SU-DHL-6 (cell line): ENCODE data around the gene ZNF775.

Source experiments
- H2AFZ ChIP-seq: fragments of 200-600 bp; sonication (generic); 2 replicates; pipeline ENCODE4 v1.6.1; 2014; ENCODE audit warnings: low read depth, mild to moderate bottlenecking, moderate library complexity, mixed read lengths, antibody characterized with exemption, low read length; ENCODE audit not compliant: severe bottlenecking
- H3F3A ChIP-seq: fragments of 200-600 bp; shearing (Covaris generic); 2 replicates; pipeline ENCODE4 v1.6.0; 2016; ENCODE audit warnings: antibody characterized with exemption, mild to moderate bottlenecking; ENCODE audit not compliant: insufficient read depth
- H3K27ac ChIP-seq: fragments of 200-600 bp; sonication (generic); 2 replicates; pipeline ENCODE4 v1.5.1; 2016; ENCODE audit warnings: low read depth, mild to moderate bottlenecking, low read length, moderate library complexity, mixed read lengths
- H3K27me3 ChIP-seq: fragments of 200-600 bp; sonication (generic), shearing (Covaris generic); 2 replicates; pipeline ENCODE4 v1.6.0; 2014; ENCODE audit warnings: mild to moderate bottlenecking, low read length
- H3K36me3 ChIP-seq: fragments of 200-600 bp; sonication (generic); 2 replicates; pipeline ENCODE4 v1.6.1; 2014; ENCODE audit warnings: mild to moderate bottlenecking, low read length, mixed read lengths
- H3K4me2 ChIP-seq: fragments of 300-600, 200-600 bp; shearing (Covaris generic), sonication (generic); 2 replicates; pipeline ENCODE4 v1.6.0; 2014; ENCODE audit warnings: low read length, low read depth, mild to moderate bottlenecking; ENCODE audit not compliant: poor library complexity, severe bottlenecking
- H3K4me3 ChIP-seq: fragments of 200-600 bp; sonication (generic); 2 replicates; pipeline ENCODE4 v1.5.1; 2014; ENCODE audit warnings: antibody characterized with exemption, low read length, mild to moderate bottlenecking, mixed read lengths; ENCODE audit not compliant: insufficient read depth, poor library complexity, severe bottlenecking
- H3K79me2 ChIP-seq: fragments of 200-600 bp; sonication (generic); 2 replicates; pipeline ENCODE4 v1.6.1; 2014; ENCODE audit warnings: mild to moderate bottlenecking, low read length, moderate library complexity; ENCODE audit not compliant: insufficient read depth
- H3K9ac ChIP-seq: fragments of 200-600 bp; sonication (generic); 2 replicates; pipeline ENCODE4 v1.7.0; 2014; ENCODE audit warnings: mild to moderate bottlenecking, low read length
- H3K9me2 ChIP-seq: fragments of 200-600 bp; sonication (generic); replicated peaks from 2 replicates; pipeline ENCODE4 v1.6.1; 2014; ENCODE audit warnings: low read length; ENCODE audit not compliant: insufficient read depth
- H3K9me3 ChIP-seq: fragments of 200-600 bp; sonication (generic); 2 replicates; pipeline ENCODE4 v1.6.1; 2014; ENCODE audit warnings: low read length, mixed read lengths; ENCODE audit not compliant: insufficient read depth
- H4K20me1 ChIP-seq: fragments of 200-600 bp; sonication (generic); 2 replicates; pipeline ENCODE4 v1.6.1; 2014; ENCODE audit warnings: low read depth, mild to moderate bottlenecking, antibody characterized with exemption, low read length, moderate library complexity, mixed read lengths
- CTCF ChIP-seq: fragments of 200-600 bp; sonication (generic); IDR thresholded peaks from one replicate; pipeline ENCODE4 v1.5.1; 2017; ENCODE audit warnings: antibody characterized with exemption, mild to moderate bottlenecking, low read length, moderate library complexity; ENCODE audit not compliant: insufficient read depth, poor library complexity, severe bottlenecking
- EZH2phosphoT487 ChIP-seq: fragments of 200-600 bp; sonication (generic), shearing (Covaris generic); conservative IDR thresholded peaks from 2 replicates; pipeline ENCODE4 v1.6.1; 2018; ENCODE audit warnings: mild to moderate bottlenecking, antibody characterized with exemption, low read length, moderate library complexity, mixed read lengths

The ZNF775 gene

GRCh38 chr7:150410131-150410530, 31.0 kb downstream of the ZNF775 start:
- H2AFZ ChIP-seq = no peak overlapping the region
- no peaks in the 10 kb centered on the region for H3F3A ChIP-seq
- no peak overlapping the region for H3K4me2 ChIP-seq
- TF ChIP-seq EZH2phosphoT487 (no peak), CTCF (no peak)
- no peaks in the 10 kb centered on the region for H3K9me3 ChIP-seq
- no peak overlapping the region for H3K27ac ChIP-seq
- no peaks in the 10 kb centered on the region for H3K79me2 ChIP-seq
- no peaks in the 10 kb centered on the region for H3K36me3 ChIP-seq
- no peak overlapping the region for H3K4me3 ChIP-seq
- no peaks in the 10 kb centered on the region for H3K27me3 ChIP-seq
- no peak overlapping the region for H3K9ac ChIP-seq
- no peaks in the 10 kb centered on the region for H4K20me1 ChIP-seq
- H3K9me2 ChIP-seq = no peaks in the 10 kb centered on the region

- H2AFZ ChIP-seq = no peak overlapping the region
- H3F3A ChIP-seq = no peaks in the 10 kb centered on the region
- H3K27me3 ChIP-seq = no peaks in the 10 kb centered on the region
- no peak overlapping the region for H3K9ac ChIP-seq
- no peaks in the 10 kb centered on the region for H3K36me3 ChIP-seq
- TF ChIP-seq EZH2phosphoT487 = no peak
- no peak for TF ChIP-seq CTCF
- no peak overlapping the region for H3K27ac ChIP-seq
- H3K79me2 ChIP-seq = no peaks in the 10 kb centered on the region
- H3K4me3 ChIP-seq = no peak overlapping the region
- no peak overlapping the region for H3K4me2 ChIP-seq
- no peaks in the 10 kb centered on the region for H4K20me1 ChIP-seq
- no peaks in the 10 kb centered on the region for H3K9me2 ChIP-seq
- H3K9me3 ChIP-seq = no peaks in the 10 kb centered on the region
Measured at GRCh38 chr7:150410680-150411346, 31.7 kb downstream of the ZNF775 start.

- Histone ChIP-seq H3F3A (no peaks in the 10 kb centered on the region), H3K27ac (no peak overlapping the region), H3K9me3 (no peaks in the 10 kb centered on the region), H3K4me3 (no peak overlapping the region), H3K4me2 (no peak overlapping the region), H3K9ac (no peak overlapping the region), H4K20me1 (no peaks in the 10 kb centered on the region), H3K36me3 (no peaks in the 10 kb centered on the region), H3K9me2 (no peaks in the 10 kb centered on the region), H2AFZ (no peak overlapping the region), H3K79me2 (no peaks in the 10 kb centered on the region), H3K27me3 (no peaks in the 10 kb centered on the region)
- no peak for TF ChIP-seq CTCF
- TF ChIP-seq EZH2phosphoT487 = no peak
Measured at GRCh38 chr7:150411606-150412005, 32.5 kb downstream of the ZNF775 start.
